Fibroblast of villous mesenchyme (primary cell): ENCODE results near the gene FAM229A. TPM values are rescaled to one million over a fixed set of nuclear protein-coding genes. Genes with fewer than 3 reads are reported as not detected.

ENCODE experiments used
- DNase-seq: peaks from one replicate; pipeline ENCODE4 v3.0.0-alpha.2; 2010; ENCODE audit warnings: low read depth
- H3K4me3 ChIP-seq: 2 replicates; pipeline ENCODE4 v1.5.1; 2011; ENCODE audit warnings: low read depth, mild to moderate bottlenecking, low read length
- CTCF ChIP-seq: IDR thresholded peaks from 2 replicates; pipeline ENCODE4 v1.5.1; 2012; ENCODE audit warnings: low read depth, mild to moderate bottlenecking, low read length; ENCODE audit not compliant: insufficient read depth
- total RNA-seq: library from RNA; depleted of rRNA; stranded (reverse); fragments of >200 nt; gene quantifications from 2 replicates; pipeline ENCODE4 v1.2.3, GENCODE V29; 2012

FAM229A gene
- total RNA-seq, 1 donor: 1.3 TPM

DNA sequence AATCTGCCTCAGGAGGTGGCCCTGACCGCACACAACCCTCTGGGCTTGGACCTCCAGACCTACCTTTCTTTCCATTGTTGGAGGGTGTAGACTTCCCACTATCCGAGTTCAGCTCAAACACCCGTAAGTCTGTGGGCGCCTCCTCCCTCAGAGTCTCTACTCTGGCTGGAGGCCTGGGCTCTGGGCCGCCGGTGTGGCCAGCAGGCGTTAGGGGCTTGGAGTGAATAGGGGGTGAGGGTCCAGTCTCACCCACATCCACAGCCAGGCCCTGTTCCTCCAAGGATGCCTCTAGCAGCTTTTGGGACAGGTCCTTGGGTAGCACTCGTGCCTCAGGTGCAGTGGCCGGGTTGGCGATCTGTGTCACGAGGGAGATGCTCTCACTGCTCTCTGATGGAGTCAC is 13.9 kb upstream of the FAM229A start:
- H3K4me3 ChIP-seq: no peak overlapping the region
- DNase-seq: no peak
- no peak for TF ChIP-seq CTCF

DNA sequence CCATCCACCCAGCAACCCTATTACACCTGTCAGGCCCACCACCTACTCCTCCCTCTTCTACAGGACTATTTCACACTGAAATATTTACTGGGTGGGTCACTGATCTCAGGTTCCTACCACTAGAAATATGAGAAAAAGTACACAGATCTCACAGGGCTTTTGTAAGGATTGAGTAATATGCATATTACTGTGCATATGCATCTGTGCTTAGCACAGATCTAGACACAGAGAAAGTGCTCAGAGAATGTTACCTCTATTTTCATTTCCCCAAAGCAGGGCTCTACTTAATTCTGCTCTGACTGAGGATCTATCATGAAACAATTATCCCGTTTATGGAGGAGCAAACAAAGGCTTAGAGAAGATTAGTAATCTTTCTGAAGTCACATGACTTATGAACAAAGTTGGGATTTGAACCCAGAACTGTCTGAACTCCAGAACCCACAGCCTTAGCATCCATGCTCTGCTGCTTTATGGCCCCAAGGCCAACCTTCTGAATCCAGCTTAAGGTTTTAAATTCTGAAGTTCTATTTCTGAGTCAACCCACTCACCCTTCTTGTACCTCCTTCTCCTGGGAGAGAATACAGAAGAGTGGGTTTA is 11.8 kb upstream of the FAM229A start:
- DNase-seq: no peak
- no peak overlapping the region for H3K4me3 ChIP-seq
- TF ChIP-seq CTCF: no peak

GRCh38 chr1:32372149-32372756 is 10.0 kb upstream of the FAM229A start:
- H3K4me3 ChIP-seq: no peak overlapping the region
- peak; percentile 20 for TF ChIP-seq CTCF
- DNase-seq: no peak

DNA sequence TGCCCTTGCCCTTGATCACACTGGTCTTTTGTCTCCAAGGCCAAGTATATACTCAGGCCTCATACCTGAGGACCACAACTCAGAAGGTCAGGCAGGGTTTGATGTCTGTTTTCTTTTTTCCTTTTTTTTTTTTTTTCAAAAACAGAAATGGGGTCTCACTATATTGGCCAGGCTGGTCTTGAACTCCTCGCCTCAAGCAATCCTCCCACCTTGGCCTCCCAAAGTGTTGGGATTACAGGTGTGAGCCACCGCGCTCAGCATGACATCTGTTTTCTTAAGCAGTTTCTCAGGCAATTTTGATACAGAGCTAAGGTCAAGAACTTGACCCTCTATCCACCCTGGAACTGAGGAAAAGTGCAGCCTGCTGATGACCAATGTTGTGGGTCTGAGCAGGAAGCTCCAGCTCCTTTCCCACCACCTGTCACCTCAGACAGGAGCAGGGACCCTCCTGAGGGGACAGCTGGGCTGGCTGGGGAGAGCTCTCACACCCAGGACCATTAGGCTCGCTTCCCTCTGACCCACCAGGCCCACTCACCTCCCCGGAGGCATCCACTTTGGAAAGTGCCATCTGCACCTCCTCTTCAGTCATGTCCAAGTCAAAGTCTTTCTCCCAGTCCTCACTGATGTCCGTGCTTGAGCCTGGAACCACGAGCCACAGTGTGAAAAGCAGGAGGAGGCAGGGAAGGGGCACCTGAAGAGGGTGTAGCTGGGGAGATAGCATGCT is 5.8 kb upstream of the FAM229A start:
- DNase-seq: no peak
- no peak for TF ChIP-seq CTCF
- H3K4me3 ChIP-seq: no peak overlapping the region

DNA sequence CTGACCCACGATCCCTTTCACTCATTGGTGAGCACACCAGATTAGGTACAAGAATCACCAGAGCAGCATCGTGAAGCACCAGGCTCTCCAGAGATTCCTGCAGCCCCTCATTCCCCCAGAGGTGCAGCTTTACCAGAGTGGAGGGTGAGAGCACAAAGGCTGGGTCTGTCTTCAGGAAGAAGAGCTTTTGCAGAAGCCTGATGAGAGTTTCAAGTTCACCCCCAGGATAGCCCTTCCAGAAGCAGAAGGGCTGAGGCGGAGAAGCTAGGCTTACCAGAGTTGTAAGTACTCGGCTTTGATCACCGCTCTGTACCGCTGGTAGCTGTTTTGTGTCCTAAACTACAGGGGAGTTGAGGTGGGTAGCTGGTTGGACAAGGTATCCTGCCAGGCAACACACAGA is 3.2 kb upstream of the FAM229A start:
- H3K4me3 ChIP-seq: no peak overlapping the region
- no peak for TF ChIP-seq CTCF
- no peak for DNase-seq

DNA sequence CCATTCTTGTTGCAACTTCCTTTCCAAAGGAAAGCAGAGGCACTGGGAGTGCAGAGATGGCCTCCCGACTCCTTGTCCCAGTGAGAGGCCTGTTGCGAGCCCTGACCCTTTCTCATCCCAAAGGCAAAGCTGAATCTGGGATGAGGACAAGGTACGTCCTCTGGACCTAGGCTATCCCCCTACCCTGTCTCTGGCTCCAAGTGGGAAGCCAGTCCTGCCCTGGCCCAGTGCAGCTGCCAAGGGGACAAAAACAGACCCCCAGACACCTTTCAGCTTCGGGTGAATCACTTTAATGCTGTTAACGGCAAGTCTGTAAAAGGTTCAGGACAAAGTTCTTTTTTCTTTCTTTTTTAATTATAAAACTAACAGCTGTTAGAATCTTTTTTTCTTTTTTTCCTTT is 2.6 kb upstream of the FAM229A start:
- DNase-seq: no peak
- no peak for TF ChIP-seq CTCF
- H3K4me3 ChIP-seq: no peak overlapping the region
